Stimulated activated CD8-positive, alpha-beta memory T cell treated with anti-CD3 and anti-CD28 coated beads, Interleukin-7, amount 100 ng/mL, for 1 hour (primary cell): Measurements from ENCODE around the gene CEP89.
"Not testable (repeated sequence)": the region's sequence is repeated elsewhere in the genome, so short reads cannot be mapped to it uniquely, and the experiment has no call there.

ENCODE experiments used
- DNase-seq, 2 donors: peaks; one replicate each; pipeline ENCODE4 v3.0.0-alpha.2; 2020; ENCODE audit warnings: low read depth in 2 of 2

The CEP89 gene

GRCh38 chr19:32966750-32967149, 5.0 kb downstream of the CEP89 start:
- no peak for DNase-seq

GRCh38 chr19:32945260-32945659, 26.5 kb downstream of the CEP89 start:
- DNase-seq = no peak

DNA sequence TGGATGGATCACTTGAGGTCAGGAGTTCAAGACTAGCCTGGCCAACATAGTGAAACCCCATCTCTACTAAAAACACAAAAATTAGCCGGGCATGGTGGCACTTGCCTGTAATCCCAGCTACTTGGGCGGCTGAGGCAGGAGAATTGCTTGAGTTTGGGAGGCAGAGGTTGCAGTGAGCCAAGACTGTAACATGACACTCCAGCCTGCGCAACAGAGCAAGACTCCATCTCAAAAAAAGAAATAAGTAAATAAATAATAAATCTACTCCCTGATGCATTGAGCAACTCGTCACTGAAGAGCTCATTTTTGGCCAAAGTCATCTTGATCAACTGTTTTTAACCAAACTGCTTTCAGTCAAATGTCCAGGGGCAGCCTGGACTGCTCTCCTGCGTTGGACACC, 30.5 kb downstream of the CEP89 start:
- DNase-seq = not testable (repeated sequence)

DNA sequence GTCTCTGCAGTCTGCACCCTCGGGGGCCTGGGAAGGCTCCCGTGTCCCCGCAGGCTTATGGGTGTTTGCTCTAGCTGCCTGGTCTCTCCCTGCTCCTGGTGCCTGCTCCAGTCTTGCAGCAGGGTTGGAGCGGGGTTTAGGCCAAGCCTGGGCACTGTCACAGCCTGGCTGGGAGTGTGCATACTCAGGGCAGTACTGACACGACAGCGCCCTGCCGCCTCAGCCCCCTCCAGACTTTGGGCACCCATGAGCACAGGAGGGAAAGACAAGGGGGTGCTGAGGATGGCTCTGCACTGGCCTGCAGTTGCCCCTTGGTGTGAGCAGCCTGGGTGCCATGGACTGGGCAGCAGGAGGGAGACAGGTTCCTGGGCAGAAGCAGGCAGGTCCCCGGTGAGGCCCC, 35.7 kb downstream of the CEP89 start:
- no peak for DNase-seq

DNA sequence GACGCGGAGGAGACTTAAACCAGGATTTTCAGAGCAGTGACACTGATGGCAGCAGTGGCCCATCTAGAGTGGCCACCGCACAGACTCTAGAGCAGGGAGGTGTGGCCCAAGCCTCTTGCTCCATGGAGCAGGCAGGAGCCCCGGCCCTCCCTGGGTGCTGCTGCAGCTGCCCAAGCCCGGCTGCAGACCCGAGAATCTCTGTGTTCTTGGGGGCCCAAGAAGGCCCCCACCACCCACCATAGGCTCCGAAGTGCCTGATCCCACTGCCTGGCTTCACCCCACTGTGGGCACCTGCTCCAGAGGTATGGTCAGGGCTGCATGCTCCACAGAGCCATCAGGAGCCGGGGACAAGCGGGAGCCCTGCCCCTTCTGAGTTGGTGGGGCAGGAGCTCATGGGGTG, 36.1 kb downstream of the CEP89 start:
- DNase-seq = no peak

- DNase-seq = no peak
Observed at GRCh38 chr19:32933571-32933970, 38.2 kb downstream of the CEP89 start.

GRCh38 chr19:32930567-32930966, 41.2 kb downstream of the CEP89 start:
- DNase-seq = no peak

DNA sequence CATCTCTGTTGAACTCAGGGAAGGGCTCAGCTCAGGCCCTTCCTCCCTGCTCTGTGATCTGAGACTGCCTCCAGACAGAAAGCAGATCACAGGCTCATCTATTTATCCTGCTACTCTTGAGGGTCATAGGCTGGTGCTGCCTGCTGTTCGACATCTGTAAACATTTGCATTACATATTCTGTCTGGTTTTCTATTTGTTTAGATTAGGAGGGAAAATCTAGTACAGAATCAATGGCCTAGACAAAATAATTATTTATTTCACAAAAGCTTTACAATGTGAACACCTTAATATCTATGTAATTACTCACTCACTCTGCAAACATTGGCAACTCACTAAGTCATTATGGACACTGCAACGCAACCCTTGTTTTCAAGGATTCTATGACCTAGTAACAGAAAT, 43.0 kb downstream of the CEP89 start:
- no peak for DNase-seq

DNA sequence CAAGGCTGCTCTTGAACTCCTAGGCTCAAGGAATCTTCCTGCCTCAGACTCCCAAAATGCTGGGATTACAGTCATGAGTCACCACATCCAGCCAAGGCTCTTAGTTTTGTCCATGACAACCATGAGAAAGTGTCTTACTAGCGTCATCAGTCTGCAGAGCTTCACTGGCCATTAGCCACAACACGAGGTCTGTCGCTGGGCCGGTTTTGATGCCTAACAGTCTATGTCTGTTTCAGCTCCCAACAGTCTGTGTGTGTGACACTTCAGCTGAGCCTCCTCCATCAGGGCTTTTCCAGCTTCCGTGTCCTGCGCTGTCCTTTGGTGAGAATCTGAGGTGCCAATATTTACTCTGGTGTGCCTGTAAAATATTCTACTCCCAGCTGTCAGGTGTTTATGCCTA, 47.6 kb downstream of the CEP89 start:
- no peak for DNase-seq

DNA sequence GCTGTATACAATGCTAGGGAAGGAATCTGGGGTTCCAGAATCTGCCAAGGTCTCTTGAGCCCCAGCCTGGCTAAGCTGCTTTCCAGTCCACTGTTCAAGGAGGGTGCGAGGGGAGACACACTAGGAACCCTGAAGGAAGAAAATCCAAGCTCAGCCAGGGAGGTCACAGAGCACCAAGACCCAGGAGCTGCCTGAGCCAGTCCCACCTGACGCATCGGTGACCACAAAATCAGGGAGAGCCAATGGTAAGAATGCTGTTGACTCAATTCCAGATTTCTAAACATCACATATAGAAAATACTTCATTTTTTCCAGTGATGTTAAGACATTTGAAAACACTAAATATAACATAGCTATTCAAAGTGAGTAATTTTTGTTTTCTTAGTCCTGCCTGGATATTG, 50.1 kb downstream of the CEP89 start:
- no peak for DNase-seq

DNA sequence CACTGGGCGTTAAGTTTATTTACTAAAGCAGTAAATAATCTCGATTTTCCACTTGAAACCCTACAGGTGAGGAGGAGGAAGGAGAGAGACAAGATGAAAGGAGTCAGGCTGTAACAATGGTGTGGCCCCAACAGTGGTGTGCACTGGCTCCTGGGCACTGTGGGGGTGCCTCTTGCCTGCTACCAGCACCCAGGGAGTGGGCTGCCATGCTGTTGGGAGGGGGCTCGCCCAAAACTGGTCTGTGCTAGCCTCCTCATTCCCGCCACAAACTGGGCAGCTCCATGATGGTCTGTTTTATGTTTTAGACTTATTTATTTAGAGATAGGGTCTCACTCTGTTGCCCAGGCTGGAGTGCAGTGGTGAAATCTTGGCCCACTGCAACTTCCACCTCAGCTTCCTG, 52.4 kb downstream of the CEP89 start:
- DNase-seq = no peak

DNA sequence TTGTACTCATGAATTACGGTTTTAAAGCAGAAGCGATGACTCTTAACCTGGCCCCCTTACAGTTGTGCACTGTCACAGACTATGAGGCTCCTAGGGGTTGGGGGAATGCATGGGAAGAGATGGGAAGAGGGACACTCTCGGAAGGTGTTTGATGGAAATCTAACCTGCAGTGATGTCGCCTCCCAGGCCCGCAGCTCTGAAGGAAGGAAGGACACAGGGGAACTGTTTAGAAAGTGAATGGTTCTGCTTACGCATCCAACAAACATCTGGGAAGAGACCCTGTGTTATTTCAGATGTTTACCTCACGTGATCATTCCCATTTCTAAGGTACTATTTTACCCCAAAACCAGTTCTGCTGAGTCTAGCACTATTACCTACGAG, 54.2 kb downstream of the CEP89 start:
- DNase-seq = no peak

GRCh38 chr19:32916969-32917615, 54.7 kb downstream of the CEP89 start:
- DNase-seq = no peak

GRCh38 chr19:32914879-32915660, 56.7 kb downstream of the CEP89 start:
- no peak for DNase-seq

GRCh38 chr19:32911467-32911866, 60.3 kb downstream of the CEP89 start:
- DNase-seq = no peak

DNA sequence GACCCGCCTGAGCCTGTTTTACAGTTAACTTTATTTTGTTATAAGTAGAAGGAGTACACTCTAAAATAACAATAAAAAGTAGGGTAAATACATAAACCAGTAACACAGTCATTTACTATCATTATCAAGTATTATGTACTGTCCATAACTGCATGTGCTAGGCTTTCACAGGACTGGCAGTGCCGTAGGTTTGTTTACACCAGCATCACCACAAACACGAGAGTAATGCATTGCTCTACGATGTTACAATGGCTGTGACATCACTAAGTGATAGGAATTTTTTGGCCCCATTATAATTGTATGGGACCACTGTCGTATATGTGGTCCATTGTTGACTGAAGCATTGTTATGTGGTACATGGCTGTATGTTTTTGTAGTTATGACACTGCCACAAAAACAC, 60.9 kb downstream of the CEP89 start:
- DNase-seq = no peak

- no peak for DNase-seq
Observed at GRCh38 chr19:32910094-32910493, 61.7 kb downstream of the CEP89 start.

- no peak for DNase-seq
Observed at GRCh38 chr19:32909257-32909656, 62.5 kb downstream of the CEP89 start.

- no peak for DNase-seq
Observed at GRCh38 chr19:32908641-32909190, 63.0 kb downstream of the CEP89 start.

DNA sequence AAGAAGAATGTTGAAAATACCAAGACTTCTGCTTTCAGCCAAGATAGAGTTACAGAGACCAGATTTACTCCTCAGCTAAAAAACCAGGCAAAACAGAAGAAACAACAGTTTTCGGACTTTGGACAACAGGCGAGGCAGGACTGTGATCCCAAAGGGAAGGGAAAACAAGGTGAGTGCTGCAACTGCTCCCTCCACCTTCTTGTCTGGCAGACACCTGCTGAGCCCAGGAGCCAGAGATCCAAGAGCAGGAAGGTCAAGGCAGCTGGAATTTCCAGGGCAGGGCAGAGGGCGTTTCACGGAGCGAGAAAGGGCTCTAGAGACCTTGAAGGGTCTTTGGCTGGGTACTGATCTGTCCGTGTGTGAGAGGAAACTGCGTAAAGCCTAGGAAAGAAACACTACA, 69.3 kb downstream of the CEP89 start:
- no peak for DNase-seq

GRCh38 chr19:32901504-32902161, 70.1 kb downstream of the CEP89 start:
- no peak for DNase-seq

- DNase-seq = no peak
Observed at GRCh38 chr19:32896516-32897214, 75.1 kb downstream of the CEP89 start.
